K562 (cell line): ENCODE measurements around the gene APC2. TPM values are rescaled to one million over a fixed set of nuclear protein-coding genes. Genes with fewer than 3 reads are reported as not detected.

Experiments
- ARID2 ChIP-seq: fragments of 450-650 bp; IDR thresholded peaks from 2 replicates; pipeline ENCODE4 v1.6.1; 2017; ENCODE audit warnings: antibody characterized with exemption, mild to moderate bottlenecking
- RFX7 ChIP-seq: fragments of 250-450 bp; sonication (Bioruptor Pico); IDR thresholded peaks from 2 replicates; pipeline ENCODE4 v1.5.1; 2021; ENCODE audit warnings: mild to moderate bottlenecking
- SMARCA5 ChIP-seq: fragments of 450-650 bp; IDR thresholded peaks from 2 replicates; pipeline ENCODE4 v1.6.1; 2016
- SOX6 ChIP-seq: fragments of 450-650 bp; IDR thresholded peaks from 2 replicates; pipeline ENCODE4 v1.6.1; 2014; ENCODE audit warnings: mild to moderate bottlenecking
- TOE1 ChIP-seq, 2 experiments: fragments of 450-650 bp in 1 of 2; sonication (generic) in 1 of 2; formaldehyde crosslinking in 1 of 2; IDR thresholded peaks; 2 replicates each; pipeline versions ENCODE4 v1.7.1 to v1.8.0; 2016 to 2022; ENCODE audit warnings: borderline replicate concordance in 2 of 2, mild to moderate bottlenecking in 2 of 2, antibody characterized with exemption in 1 of 2, inconsistent platforms in 1 of 2, low read depth in 1 of 2, missing genetic modification reagents in 1 of 2, moderate library complexity in 1 of 2
- ZNF398 ChIP-seq: fragments of 250-450 bp; sonication (Bioruptor Pico); IDR thresholded peaks from 2 replicates; pipeline ENCODE4 v1.8.0; 2021; ENCODE audit warnings: moderate library complexity, mild to moderate bottlenecking, inconsistent platforms
- polyA plus RNA-seq, 8 experiments: library from polyadenylated mRNA; depleted of rRNA in 4 of 8; stranded (reverse) in 5 of 8; unstranded in 3 of 8; fragments of >200 nt; fragmentation: Nextera tagmentation in 2 of 8; fragmentation: Illumina TruSeq in 1 of 8; extraction: Ambion mirVana in 2 of 8; extraction: Trizol in 1 of 8; gene quantifications; 2 replicates each; pipeline versions ENCODE4 v1.2.1 to v1.2.3, GENCODE V29; 2011 to 2014; ENCODE audit warnings: inconsistent platforms in 1 of 8, missing spikeins in 1 of 8
- total RNA-seq, 7 experiments: library from RNA; depleted of rRNA in 6 of 7; stranded (reverse); fragments of >200 nt in 6 of 7; fragmentation: Illumina TruSeq in 2 of 7; extraction: Trizol in 2 of 7; gene quantifications; 2 replicates each; pipeline versions ENCODE4 v1.2.1 to v1.2.3, GENCODE V29; 2011 to 2021; ENCODE audit warnings: low replicate concordance in 1 of 7

The APC2 gene
- total and polyA plus RNA-seq, 9 of the 15 experiments (the other 6 are each of a cell fraction or from before 2014, with no cell fraction given): 0.01 to 0.40 (median 0.05) TPM; not detected in 3

GRCh38 chr19:1490311-1491113, 40.6 kb downstream of the APC2 start, which contains the start of gene PCSK4 (continued):
- no peak for TF ChIP-seq ZNF398 (CRISPR knock-in tag)
- TF ChIP-seq SMARCA5: no peak
- TF ChIP-seq ARID2: no peak
- TF ChIP-seq RFX7: no peak
- TF ChIP-seq SOX6: 0 out of 2 replicates have a peak, but pooled peaks have one; percentile 37
- peak; percentile 91 for TF ChIP-seq TOE1 (IDR thresholded peaks at IDR 0.05; ENCODE audit: borderline replicate concordance)
- no peak for TF ChIP-seq TOE1 (CRISPR knock-in tag; IDR thresholded peaks at IDR 0.05; ENCODE audit: borderline replicate concordance, low read depth)
